GM10248 (cell line): ENCODE results near the gene G3BP2.

Experiments
- CTCF ChIA-PET: fragments of 300-600 bp; sonication (Branson Sonifier 250); formaldehyde crosslinking; extraction: SDS; loops from one replicate; lab custom pipeline; 2021; ENCODE audit warnings: antibody characterized with exemption; lab: Yijun Ruan, JAX
- POLR2A ChIA-PET: fragments of 350-650 bp; sonication (Branson Sonifier 250); formaldehyde crosslinking; extraction: SDS; loops from one replicate; lab custom pipeline; 2020; ENCODE audit warnings: antibody characterized with exemption; lab: Yijun Ruan, JAX
- DNase-seq: peaks from one replicate; pipeline ENCODE4 v3.0.0; 2012; ENCODE audit errors: extremely low spot score
- CTCF ChIP-seq: IDR thresholded peaks from 2 replicates; pipeline ENCODE4 v1.5.1; 2012; ENCODE audit warnings: mild to moderate bottlenecking, low read depth; ENCODE audit errors: extremely low read depth, missing control alignments, control extremely low read depth

Gene G3BP2

GRCh38 chr4:75714704-75715103 is 41.5 kb upstream of the G3BP2 start:
- no peak for TF ChIP-seq CTCF
- ChIA-PET CTCF (interaction anchor here (0.9 to 9.5 kb wide), 4 partner anchors 8 to 66 kb away, joined by 3 to 101 read pairs (median 36); partner anchors contain the start of gene USO1), POLR2A (no interaction called here)
- no peak for DNase-seq

GRCh38 chr4:75714011-75714410 is 40.8 kb upstream of the G3BP2 start:
- ChIA-PET POLR2A (no interaction called here), CTCF (interaction anchor here (1.0 to 9.5 kb wide), 3 partner anchors 9 to 65 kb away, joined by 3 to 101 read pairs (median 69); partner anchors contain the start of gene USO1)
- DNase-seq = no peak
- no peak for TF ChIP-seq CTCF

GRCh38 chr4:75710246-75710645 is 37.0 kb upstream of the G3BP2 start:
- CTCF ChIA-PET = interaction anchor here (0.7 to 9.5 kb wide), 8 partner anchors 8 to 80 kb away, joined by 3 to 101 read pairs (median 6); partner anchors contain the start of genes CDKL2, G3BP2 and USO1
- POLR2A ChIA-PET = interaction anchor here (1.1 to 1.6 kb wide), 2 partner anchors 14 to 16 kb away, joined by 3 to 9 read pairs; partner anchors contain the start of gene USO1
- TF ChIP-seq CTCF = no peak
- no peak for DNase-seq

- peak; percentile 39 for DNase-seq
- peak; percentile 54 for TF ChIP-seq CTCF
- ChIA-PET CTCF (interaction anchor here (1.0 to 9.5 kb wide), 7 partner anchors 9 to 128 kb away, joined by 3 to 101 read pairs (median 6); partner anchors contain the start of gene USO1), POLR2A (no interaction called here)
Measured at GRCh38 chr4:75708218-75708691, 35.0 kb upstream of the G3BP2 start.

- ChIA-PET POLR2A (no interaction called here), CTCF (interaction anchor here (1.1 to 3.3 kb wide), 2 partner anchors 18 to 167 kb away, joined by 4 to 15 read pairs; partner anchors contain the start of gene USO1)
- no peak for TF ChIP-seq CTCF
- no peak for DNase-seq
Measured at GRCh38 chr4:75705198-75705977, 32.2 kb upstream of the G3BP2 start.

GRCh38 chr4:75702919-75703411 is 29.8 kb upstream of the G3BP2 start:
- ChIA-PET POLR2A (no interaction called here), CTCF (interaction anchor here (2.8 to 8.3 kb wide), 2 partner anchors 9 to 21 kb away, joined by 10 to 69 read pairs; partner anchors contain the start of gene USO1)
- TF ChIP-seq CTCF = no peak
- no peak for DNase-seq
